Vagina (tissue), 2 donors: ENCODE data around the gene AK9. TPM values are rescaled to one million over a fixed set of nuclear protein-coding genes. Genes with fewer than 3 reads are reported as not detected.
"Not testable (repeated sequence)": the region's sequence is repeated elsewhere in the genome, so short reads cannot be mapped to it uniquely, and the experiment has no call there.

Experiments used
- DNase-seq, 2 donors: peaks; one replicate each; pipeline ENCODE4 v3.0.0-alpha.2; 2017; ENCODE audit errors: extremely low spot score in 2 of 2
- H3K27ac ChIP-seq: fragments of 200-600 bp; sonication (generic); one replicate; pipeline ENCODE4 v1.5.1; 2019
- H3K27me3 ChIP-seq: fragments of 200-600 bp; sonication (generic); one replicate; pipeline ENCODE4 v1.5.1; 2019
- H3K36me3 ChIP-seq, 2 donors: fragments of 200-600 bp; sonication (generic); one replicate each; pipeline ENCODE4 v1.5.1; 2017 to 2019
- H3K4me1 ChIP-seq: fragments of 200-600 bp; sonication (generic); one replicate; pipeline ENCODE4 v1.5.1; 2019
- H3K4me3 ChIP-seq, 2 donors: fragments of 200-600 bp; sonication (generic); 1 replicate in 1 of 2; 2 replicates in 1 of 2; pipeline ENCODE4 v1.5.1; 2016 to 2019
- H3K9me3 ChIP-seq: fragments of 200-600 bp; sonication (generic); one replicate; pipeline ENCODE4 v1.5.1; 2019
- POLR2A ChIP-seq, 2 donors: fragments of 450-650 bp; IDR thresholded peaks; one replicate each; pipeline ENCODE4 v1.6.1; 2017; ENCODE audit warnings: antibody characterized with exemption in 2 of 2, mild to moderate bottlenecking in 2 of 2, moderate library complexity in 2 of 2
- POLR2AphosphoS5 ChIP-seq, 2 donors: sonication (generic); formaldehyde crosslinking; IDR thresholded peaks; one replicate each; pipeline ENCODE4 v1.9.0; 2017; ENCODE audit warnings: antibody characterized with exemption in 2 of 2, mild to moderate bottlenecking in 2 of 2, low read depth in 1 of 2; ENCODE audit not compliant: insufficient read depth in 1 of 2
- intact Hi-C: fragments of 100-400 bp; cut with DNase I; formaldehyde crosslinking; loops from one replicate; pipeline ENCODE4 v1.15.1; 2023
- total RNA-seq: library from RNA; depleted of rRNA; stranded (reverse); fragments of >200 nt; gene quantifications from one replicate; pipeline ENCODE4 v1.2.3, GENCODE V29; 2016
- TF ChIP-seq, protein P1 (sequence below), 3 experiments: fragments of 450-650 bp in 2 of 3; fragments of 200-600 bp in 1 of 3; sonication (generic) in 1 of 3; IDR thresholded peaks; one replicate each; pipeline ENCODE4 v1.5.1; 2017 to 2019; ENCODE audit warnings: antibody characterized with exemption in 3 of 3, mild to moderate bottlenecking in 2 of 3, moderate library complexity in 2 of 3

AK9 gene
- total RNA-seq, 1 donor from 2014 or later, result 8.1 TPM

DNA sequence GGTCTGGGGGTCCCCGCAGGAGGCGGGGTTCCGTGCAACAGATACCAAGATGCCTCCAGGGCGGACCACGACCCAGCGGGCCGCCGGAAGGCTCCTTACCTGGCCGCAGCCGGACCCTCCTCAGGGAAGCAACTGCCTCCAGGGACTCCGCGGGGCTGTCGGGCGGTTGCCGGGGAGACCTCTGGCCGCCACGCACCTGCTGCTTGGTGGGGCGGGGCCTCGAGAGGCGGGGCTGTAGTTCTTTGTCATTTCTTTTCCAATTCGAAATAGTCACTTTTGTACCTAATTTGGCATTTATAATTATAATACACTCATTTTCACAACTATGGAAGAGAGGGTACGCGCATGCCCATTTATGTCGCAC is 647 bp downstream of the AK9 start:
- intact Hi-C loops, result no loop called here
- H3K4me3 ChIP-seq, result peak overlapping the region; percentile 81 to 91
- H3K27me3 ChIP-seq, result no peaks in the 10 kb centered on the region
- H3K4me1 ChIP-seq, result peaks cover 26% of the 10 kb centered on the region
- H3K27ac ChIP-seq, result peak overlapping the region; percentile 86
- no peaks in the 10 kb centered on the region for H3K36me3 ChIP-seq
- DNase-seq, result no peak
- no peaks in the 10 kb centered on the region for H3K9me3 ChIP-seq
- TF ChIP-seq, protein P1, sequence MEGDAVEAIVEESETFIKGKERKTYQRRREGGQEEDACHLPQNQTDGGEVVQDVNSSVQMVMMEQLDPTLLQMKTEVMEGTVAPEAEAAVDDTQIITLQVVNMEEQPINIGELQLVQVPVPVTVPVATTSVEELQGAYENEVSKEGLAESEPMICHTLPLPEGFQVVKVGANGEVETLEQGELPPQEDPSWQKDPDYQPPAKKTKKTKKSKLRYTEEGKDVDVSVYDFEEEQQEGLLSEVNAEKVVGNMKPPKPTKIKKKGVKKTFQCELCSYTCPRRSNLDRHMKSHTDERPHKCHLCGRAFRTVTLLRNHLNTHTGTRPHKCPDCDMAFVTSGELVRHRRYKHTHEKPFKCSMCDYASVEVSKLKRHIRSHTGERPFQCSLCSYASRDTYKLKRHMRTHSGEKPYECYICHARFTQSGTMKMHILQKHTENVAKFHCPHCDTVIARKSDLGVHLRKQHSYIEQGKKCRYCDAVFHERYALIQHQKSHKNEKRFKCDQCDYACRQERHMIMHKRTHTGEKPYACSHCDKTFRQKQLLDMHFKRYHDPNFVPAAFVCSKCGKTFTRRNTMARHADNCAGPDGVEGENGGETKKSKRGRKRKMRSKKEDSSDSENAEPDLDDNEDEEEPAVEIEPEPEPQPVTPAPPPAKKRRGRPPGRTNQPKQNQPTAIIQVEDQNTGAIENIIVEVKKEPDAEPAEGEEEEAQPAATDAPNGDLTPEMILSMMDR (IDR thresholded peaks at IDR 0.05), result no peak
- TF ChIP-seq POLR2AphosphoS5 (IDR thresholded peaks at IDR 0.05; ENCODE audit: insufficient read depth in 1 of 2, low read depth in 1 of 2), result no peak
- TF ChIP-seq POLR2A (IDR thresholded peaks at IDR 0.05), result no peak

DNA sequence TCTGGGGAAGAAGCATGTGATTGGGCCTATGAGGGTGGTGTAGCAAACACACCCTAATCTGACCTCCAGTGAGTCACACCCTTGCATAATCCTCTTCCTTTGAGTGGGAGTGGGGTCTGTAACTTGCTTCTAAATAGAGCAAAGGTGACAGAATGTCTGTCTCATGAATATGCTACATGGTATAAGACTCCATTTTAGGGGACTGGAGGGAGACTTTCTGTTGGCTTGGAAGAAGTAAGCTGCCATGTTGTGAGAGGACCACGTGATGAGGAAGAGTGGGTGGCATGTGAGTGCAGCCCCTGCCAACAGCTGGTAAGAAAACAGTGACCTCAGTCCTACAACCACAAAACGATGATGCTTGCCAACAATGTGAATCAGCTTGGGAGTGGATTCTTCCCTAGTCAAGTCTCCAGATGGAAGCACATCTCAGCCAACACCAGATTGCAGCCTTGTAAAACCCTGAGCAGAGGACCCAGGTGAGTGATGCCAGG is 3.7 kb downstream of the AK9 start:
- Histone ChIP-seq H3K36me3 (no peaks in the 10 kb centered on the region), H3K4me3 (no peak overlapping the region), H3K4me1 (peaks cover 20% of the 10 kb centered on the region), H3K27ac (no peak overlapping the region), H3K27me3 (no peaks in the 10 kb centered on the region), H3K9me3 (no peaks in the 10 kb centered on the region)
- no peak for DNase-seq
- intact Hi-C loops, result no loop called here
- TF ChIP-seq POLR2AphosphoS5 (IDR thresholded peaks at IDR 0.05; ENCODE audit: insufficient read depth in 1 of 2, low read depth in 1 of 2) (no peak), POLR2A (IDR thresholded peaks at IDR 0.05) (no peak)
- TF ChIP-seq, protein P1 (IDR thresholded peaks at IDR 0.05), result no peak

DNA sequence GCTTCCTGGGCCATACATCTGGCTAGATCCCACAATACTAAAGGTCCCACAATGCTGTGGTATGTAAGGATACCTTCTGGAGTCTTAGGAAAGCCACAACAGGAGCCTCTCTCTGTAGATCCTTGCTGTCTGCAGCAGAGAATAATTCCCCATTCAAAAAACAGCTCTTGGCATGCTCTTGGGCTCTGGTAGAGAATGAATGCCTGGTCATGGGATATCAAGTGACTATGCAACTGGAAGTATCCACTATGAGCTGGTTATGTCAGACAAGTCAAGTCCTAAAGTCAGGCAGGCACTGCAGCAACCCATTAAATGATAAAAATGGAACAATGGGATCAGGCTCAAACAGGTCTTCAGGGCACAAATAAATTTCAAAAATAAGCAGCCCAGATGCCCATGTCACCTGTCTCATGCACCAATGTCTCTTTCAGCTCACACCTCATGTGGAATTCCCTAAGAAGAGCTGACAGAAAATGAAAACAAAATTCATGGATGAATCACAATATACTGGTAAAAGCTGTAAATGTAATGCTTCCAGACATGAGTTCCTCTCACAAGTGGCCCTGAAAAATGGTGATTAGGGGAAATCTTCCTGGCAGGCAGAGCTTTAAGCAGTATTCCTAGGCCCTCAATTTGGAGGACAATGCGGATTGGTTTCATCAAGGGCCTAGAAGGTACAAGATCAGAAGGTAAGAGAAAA is 4.3 kb downstream of the AK9 start:
- Histone ChIP-seq H3K27ac (no peak overlapping the region), H3K4me1 (peaks cover 14% of the 10 kb centered on the region), H3K4me3 (no peak overlapping the region), H3K36me3 (no peaks in the 10 kb centered on the region), H3K9me3 (no peaks in the 10 kb centered on the region), H3K27me3 (no peaks in the 10 kb centered on the region)
- intact Hi-C loops, result no loop called here
- TF ChIP-seq POLR2A (IDR thresholded peaks at IDR 0.05), result no peak
- TF ChIP-seq, protein P1 (IDR thresholded peaks at IDR 0.05), result no peak
- TF ChIP-seq POLR2AphosphoS5 (IDR thresholded peaks at IDR 0.05; ENCODE audit: insufficient read depth in 1 of 2, low read depth in 1 of 2), result no peak
- no peak for DNase-seq

DNA sequence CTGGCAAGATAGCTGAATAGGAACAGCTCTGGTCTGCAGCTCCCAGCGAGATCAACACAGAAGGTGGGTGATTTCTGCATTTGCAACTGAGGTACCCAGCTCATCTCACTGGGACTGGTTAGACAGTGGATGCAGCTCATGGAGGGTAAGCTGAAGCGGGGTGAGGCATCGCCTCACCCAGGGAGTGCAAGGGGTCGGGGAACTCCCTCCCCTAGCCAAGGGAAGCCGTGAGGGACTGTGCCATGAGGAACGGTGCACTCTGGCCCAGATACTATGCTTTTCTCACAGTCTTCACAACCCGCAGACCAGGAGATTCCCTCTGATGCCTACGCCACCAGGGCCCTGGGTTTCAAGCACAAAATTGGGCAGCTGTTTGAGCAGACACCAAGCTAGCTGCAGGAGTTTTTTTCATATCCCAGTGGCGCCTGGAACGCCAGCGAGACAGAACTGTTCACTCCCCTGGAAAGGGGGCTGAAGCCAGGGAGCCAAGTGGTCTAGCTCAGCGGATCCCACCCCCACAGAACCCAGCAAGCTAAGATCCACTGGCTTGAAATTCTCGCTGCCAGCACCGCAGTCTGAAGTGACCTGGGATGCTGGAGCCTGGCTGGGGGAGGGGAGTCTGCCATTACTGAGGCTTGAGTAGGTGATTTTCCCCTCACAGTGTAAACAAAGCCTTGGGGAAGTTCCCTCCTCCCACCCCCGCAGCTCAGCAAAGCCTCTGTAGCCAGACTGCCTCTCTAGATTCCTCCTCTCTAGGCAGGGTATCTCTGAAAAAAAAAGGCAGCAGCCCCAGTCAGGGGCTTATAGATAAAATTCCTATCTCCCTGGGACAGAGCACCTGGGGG is 12.1 kb downstream of the AK9 start:
- intact Hi-C loops, DNase-seq, H3K4me1 ChIP-seq, H3K27me3 ChIP-seq, H3K9me3 ChIP-seq, H3K27ac ChIP-seq, H3K36me3 ChIP-seq, H3K4me3 ChIP-seq: not testable (repeated sequence)

GRCh38 chr6:109678240-109678639 is 12.8 kb downstream of the AK9 start:
- Histone ChIP-seq H3K36me3 (no peaks in the 10 kb centered on the region), H3K4me1 (no peaks in the 10 kb centered on the region), H3K4me3 (no peak overlapping the region), H3K27me3 (no peaks in the 10 kb centered on the region), H3K27ac (no peak overlapping the region), H3K9me3 (no peaks in the 10 kb centered on the region)
- intact Hi-C loops, result no loop called here
- TF ChIP-seq POLR2AphosphoS5 (IDR thresholded peaks at IDR 0.05; ENCODE audit: insufficient read depth in 1 of 2, low read depth in 1 of 2) (no peak), POLR2A (IDR thresholded peaks at IDR 0.05) (no peak)
- TF ChIP-seq, protein P1 (IDR thresholded peaks at IDR 0.05), result no peak
- no peak for DNase-seq
